NCI-H524 (cell line): ENCODE data around the gene ZW10.
"Not testable (repeated sequence)": the region's sequence is repeated elsewhere in the genome, so short reads cannot be mapped to it uniquely, and the experiment has no call there.

Source experiments
- DNase-seq, 2 experiments: peaks; one replicate each; lab custom pipeline; 2025; lab: John Stamatoyannopoulos, UW

Gene ZW10

GRCh38 chr11:113763040-113763439 lies 10.5 kb downstream of the ZW10 start:
- not testable (repeated sequence) for DNase-seq

GRCh38 chr11:113760241-113760640 lies 13.3 kb downstream of the ZW10 start:
- DNase-seq: no peak

GRCh38 chr11:113752932-113753331 lies 20.6 kb downstream of the ZW10 start:
- DNase-seq: no peak

DNA sequence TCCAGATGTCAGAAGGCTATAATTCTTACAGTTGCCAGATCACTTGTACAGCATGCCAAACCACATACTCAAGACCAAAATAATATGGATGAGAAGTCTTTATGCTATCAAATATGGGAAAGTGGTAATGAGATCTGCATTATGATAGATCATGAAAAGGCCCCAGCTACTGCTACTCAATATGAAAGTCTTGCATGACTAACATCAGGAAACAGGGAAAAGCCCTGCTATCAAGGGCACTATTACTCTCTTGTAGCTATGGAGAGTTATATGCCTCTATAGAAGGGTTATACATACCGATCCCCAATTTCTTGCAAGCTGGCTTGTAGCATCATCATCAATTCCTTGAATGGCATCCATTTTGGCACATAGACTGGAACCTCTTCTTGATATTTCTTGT lies 37.2 kb downstream of the ZW10 start:
- DNase-seq: no peak

DNA sequence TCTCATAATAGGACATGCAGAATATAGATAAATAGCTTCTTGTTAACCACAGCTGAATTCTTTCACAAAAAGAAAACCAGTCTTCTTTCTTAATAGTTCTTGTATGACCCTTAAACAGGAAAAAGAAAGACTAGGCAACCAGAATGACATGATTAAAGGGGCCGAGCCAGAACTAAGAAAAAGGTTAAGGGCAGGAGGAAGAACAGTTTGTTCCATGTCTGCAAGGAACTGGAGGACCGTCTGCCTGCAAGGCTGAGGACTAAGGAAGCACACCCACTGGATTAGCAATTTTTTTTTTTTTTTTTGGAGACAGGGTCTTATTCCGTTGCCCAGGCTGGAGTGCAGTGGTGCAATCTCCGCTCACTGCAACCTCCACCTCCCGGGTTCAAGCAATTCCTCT lies 41.4 kb downstream of the ZW10 start:
- no peak for DNase-seq

DNA sequence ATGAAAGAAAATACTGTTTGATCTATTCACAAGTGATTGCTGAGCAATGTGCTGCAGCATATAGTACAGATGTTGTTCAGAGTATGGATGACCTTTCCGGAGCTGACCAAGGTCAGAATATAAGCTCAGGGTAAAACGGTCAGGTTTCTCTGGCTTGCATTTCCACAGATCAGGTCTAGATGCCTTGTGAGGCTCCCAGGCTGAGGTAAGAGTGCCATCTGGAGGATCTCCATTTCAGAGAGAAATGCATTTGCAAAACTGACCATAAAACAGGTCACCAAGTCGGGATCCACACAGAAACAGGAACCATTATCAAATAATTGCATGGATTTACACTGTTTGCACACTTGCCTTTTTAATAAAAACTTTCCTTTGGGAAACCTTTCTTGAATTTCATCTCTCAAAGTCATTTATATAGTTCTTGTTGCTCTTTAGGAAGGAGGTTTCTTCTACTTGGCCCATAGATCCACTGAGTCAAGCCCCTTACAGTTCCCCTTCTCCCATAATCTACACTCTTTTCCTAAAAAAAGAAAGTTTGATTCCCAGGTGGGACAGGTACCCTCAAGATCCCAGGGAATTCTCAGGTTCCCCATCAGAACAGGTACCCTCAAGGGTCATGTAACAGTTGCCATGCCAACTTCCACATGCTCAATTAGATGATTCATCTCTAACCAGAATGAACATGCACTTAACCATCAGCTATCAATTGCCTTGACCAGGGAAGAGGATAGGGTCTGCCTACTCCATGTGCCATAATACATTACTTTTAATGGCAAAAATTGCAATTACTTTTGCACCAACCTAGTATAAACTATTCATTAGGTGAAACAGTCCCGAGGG lies 42.4 kb downstream of the ZW10 start:
- DNase-seq: peak; percentile 37 to 72

GRCh38 chr11:113729456-113729855 lies 44.0 kb downstream of the ZW10 start:
- DNase-seq: peak; percentile 18 to 56

DNA sequence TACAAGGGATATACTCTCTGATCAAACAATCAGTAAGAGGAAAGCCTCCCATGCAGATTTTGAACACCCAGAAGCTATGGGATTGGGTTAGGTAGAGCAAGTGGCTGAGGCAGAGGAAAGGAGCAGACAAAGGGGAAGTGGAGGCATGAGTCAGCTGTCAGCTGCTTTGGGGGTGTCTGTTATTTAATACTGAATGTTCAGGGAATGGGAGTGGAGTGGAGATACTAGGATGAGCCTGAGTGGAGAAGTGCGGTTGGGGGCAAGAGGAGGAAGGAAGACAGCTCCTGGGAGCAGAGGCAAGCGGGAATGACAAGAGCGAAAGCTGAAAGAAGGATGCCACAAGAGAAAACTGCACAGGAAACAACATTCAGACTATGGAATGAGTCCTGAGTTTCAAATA lies 44.7 kb downstream of the ZW10 start:
- DNase-seq: no peak

DNA sequence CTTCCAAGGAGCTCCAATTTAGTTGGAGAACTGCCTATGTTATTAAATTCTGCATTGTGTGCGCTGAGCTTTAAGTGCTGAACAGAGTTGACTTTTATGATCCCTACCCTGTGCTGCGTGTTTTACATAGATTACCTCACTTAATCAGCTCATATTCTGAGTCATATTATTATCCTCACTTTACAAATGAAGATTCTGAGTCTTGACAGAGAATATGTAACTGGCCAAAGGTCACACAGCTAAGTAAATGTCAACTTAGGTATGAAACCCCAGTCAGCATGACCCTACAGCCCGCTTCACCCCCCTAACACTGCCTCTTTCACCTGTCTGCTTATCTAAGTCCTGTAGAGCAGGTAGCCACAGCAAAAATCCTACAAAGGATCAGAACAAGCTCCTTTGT lies 47.6 kb downstream of the ZW10 start:
- no peak for DNase-seq

DNA sequence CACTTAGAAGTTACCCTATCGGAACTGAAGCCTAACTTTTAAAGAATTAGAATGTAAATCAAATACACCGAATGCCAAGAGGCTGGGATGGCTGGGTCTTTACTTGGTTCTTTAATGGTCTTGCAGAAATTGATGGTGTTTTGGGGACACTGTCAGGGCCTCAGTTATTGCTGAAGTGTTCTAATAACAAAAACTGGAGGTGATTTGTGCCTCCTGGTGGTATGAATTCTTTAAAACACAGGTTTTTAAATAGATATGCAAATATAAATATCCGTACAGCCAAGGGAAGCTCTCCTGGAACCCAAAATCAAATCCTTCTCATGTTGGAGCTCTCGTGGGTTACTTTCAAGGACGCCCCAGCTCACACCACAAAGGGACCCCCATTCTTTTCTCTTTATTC lies 48.1 kb downstream of the ZW10 start:
- peak in 1 of 2 experiments; percentile 44 for DNase-seq

DNA sequence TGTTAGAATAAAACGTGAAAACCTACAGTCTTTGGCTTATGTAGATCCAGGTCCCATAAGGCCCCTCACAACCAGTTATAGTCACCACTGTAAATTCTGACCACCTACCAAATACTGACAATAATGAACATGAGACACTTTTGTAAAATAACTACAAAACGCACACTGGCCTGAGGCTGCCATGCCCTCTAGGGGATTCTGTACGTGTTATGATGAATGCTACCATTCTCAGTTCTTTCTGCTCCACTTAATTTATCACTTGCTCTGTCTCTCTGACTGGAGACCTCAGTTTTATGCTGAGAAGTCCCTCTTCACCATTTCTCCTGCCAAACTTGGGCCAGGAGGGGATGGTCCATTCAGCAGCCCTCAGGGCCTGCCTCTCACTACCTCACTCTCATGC lies 48.7 kb downstream of the ZW10 start:
- DNase-seq: peak in 1 of 2 experiments; percentile 31

GRCh38 chr11:113723787-113724186 lies 49.7 kb downstream of the ZW10 start:
- DNase-seq: peak in 1 of 2 experiments; percentile 70

DNA sequence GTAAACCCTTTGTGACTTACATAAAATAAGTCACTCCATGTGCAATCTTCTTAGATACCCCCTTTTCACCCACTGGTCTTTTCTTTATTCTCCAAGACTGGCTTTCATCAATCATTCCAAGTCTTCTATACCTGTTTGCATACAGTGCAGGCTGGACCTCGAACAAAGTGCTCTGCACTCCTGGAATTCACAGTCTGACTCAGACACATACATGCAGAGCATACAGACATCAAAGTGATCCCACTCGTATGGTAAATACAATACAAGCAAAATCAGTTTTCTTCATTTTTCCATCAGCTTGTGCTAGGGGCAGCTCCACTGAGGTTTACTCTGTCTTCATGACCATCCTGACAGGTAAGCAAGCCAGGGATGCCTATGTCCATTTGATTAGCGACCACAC lies 50.6 kb downstream of the ZW10 start:
- DNase-seq: no peak

DNA sequence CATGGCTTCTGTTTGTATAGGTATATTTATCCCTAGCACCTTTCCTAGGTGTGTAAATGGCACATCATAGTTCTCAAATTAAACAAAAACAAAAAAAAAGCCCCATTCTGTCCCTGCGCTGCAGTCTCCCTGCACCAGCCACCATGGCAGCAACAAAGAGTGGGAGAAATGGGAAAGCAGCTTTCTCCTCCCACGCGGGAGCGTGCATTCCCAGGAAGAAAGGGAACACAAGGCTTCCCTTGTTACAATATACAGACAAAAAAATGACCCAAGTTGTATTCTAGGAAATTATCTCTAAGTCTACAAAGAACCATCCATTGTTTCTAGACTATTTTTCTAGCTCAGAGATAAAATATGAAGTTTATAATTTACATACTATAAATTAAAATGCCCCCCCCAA lies 51.3 kb downstream of the ZW10 start:
- DNase-seq: no peak

DNA sequence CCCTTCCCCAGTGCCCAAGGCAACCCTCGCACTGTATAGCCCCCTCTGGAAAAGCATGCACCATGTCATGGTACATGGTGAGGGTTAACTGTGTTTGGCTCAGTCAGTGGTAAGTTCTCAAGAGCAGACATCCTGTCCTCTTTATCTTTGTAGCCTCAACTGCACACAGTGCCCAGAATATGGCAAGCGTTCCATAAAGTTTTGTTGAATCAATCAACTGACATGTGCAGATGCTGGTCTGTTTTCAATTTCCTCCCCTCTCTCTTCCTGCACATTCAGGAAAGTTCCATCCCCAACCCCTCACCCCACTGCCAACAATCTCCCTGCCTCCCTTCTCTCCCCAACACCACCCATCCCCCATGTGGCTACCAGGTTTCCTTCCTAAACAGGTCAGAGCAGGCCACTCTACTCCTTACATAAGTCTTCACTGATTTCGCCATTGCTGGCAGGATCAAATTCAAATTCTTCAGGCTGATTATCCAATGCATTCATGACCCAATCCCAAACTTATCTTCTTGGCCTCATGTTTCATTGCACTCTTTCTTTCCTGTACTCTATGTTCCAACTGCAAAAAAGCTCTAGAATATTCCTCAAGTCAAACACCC lies 51.9 kb downstream of the ZW10 start:
- DNase-seq: no peak

- not testable (repeated sequence) for DNase-seq
These were observed 53.0 kb downstream of the ZW10 start for GRCh38 chr11:113720478-113720877.

GRCh38 chr11:113715882-113716625 lies 57.4 kb downstream of the ZW10 start:
- no peak for DNase-seq

DNA sequence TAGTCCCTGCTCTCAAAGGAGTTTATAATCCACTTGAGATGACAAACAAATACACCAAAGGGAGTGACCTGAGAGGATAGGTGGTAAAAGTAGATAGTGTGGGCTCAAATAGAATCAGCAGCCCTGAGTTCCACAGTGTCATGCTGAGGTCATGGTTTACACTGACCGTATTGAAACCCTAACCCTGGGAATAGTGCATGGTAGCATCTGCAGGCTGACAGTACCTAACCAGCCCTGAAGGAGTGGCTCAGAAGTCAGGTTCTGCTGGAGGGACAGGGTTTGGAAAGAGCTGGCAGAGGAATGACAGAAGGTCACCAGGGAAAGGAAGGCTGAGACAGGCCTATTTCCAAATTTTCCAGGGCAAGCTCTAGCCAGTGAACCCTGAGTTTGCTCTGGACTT lies 58.2 kb downstream of the ZW10 start:
- no peak for DNase-seq

DNA sequence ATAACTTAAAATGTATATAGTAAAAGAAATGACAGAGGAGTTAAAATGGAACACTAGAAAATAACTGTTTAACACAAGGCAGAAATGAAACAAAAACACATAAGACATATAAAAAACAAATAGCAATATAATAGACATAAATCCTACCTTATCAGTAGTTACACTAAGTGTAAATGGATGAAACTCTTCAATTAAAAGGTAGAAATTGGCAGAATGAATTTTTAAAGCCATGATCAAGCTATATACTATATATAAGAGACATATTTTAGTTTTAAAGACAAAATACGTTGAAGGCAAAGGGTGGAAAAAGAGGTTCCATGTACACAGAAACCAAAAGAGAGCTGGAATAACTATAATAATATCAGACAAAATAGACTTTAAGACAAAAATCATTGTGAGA lies 62.5 kb downstream of the ZW10 start:
- DNase-seq: no peak

DNA sequence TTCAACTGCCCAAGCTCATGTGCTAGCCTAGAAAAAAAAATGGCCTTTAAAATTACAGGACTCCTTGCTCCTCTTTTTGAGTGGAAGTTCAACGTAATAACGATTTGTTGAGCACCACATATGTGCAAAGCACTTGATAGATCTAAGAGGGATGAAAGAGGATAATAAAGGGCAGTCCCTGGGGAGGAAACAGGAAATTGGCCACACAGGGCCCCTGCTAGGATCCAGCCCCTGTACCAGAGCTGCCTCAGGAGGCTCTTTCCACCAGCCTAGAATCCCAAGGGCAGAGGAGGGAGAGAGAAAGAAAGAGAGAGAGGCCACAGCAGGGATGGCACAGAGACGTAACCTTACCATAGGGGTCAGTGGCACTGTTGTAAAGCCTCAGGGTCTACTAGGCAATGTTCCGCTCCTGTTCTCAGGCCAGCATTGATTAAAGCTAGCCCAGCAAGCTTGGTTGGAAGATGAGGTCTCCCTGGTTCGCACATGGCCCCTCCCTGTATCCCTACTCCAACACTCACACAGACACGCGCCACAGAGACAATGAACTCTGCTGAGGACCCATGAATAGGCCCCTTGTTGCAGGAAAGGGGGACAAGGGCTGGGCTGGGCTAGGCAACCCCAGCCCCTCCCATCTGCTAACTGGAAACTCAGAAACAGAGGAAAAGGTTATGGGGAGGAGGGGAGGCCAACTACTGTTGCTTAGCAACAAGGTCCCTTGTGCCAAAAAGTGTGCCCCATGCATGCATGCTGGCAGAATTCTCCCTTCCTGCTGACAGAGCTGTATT lies 67.4 kb downstream of the ZW10 start, which contains the start of gene TMPRSS5:
Gene TMPRSS5 (minus strand): TSS at position 438 of the 785 bp plus-strand sequence. CDS start 84 bp downstream, at position 354.
- DNase-seq: peak; percentile 69 to 83

DNA sequence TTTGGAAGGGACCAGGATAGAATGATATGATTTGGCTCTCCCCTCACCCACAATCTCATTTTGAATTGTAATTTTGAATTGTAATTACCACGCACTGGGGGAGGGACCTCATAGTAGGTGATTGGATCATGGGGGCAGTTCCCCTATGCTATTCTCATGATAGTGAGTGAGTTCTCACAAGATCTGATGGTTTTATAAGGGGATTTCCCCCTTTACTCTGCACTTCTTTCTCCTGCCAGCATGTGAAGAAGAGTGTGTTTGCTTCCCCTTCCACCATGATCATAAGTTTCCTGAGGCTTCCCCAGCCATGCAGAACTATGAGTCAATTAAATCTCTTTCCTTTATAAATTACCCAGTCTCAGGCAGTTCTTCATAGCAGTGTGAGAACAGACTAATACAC lies 69.9 kb downstream of the ZW10 start:
- not testable (repeated sequence) for DNase-seq

- DNase-seq: no peak
These were observed 72.0 kb downstream of the ZW10 start for GRCh38 chr11:113701491-113701890.
